Right atrium auricular region (tissue), 2 donors: ENCODE data around the gene CERS4. TPM values are rescaled to one million over a fixed set of nuclear protein-coding genes. Genes with fewer than 3 reads are reported as not detected.

Experiments
- total RNA-seq, 2 donors: library from RNA; depleted of rRNA; stranded (reverse); fragments of >200 nt; gene quantifications; one replicate each; pipeline ENCODE4 v1.1.0, GENCODE V29; 2016

Gene CERS4
- total RNA-seq, 2 donors from 2014 or later = 19.4 to 20.5 TPM

Other genes starting within 250 kb of the CERS4 start
- 10 to 100 TPM; 31.0 to 37.4 TPM for gene ELAVL1, start 203.7 kb upstream of the CERS4 start, total RNA-seq
- not detected for gene CCL25, start 156.6 kb upstream of the CERS4 start, total RNA-seq
- not detected for gene FBN3, start 59.8 kb upstream of the CERS4 start, total RNA-seq
- gene CD320, start 99.0 kb downstream of the CERS4 start, total RNA-seq = 10 to 100 TPM; 48.8 to 51.0 TPM
- 10 to 100 TPM; 81.0 to 82.0 TPM for gene NDUFA7, start 112.0 kb downstream of the CERS4 start, total RNA-seq
- gene RPS28, start 112.1 kb downstream of the CERS4 start, total RNA-seq = 100 to 1,000 TPM; 158 to 402 TPM
- gene KANK3, start 133.9 kb downstream of the CERS4 start, total RNA-seq = 10 to 100 TPM; 12.8 to 18.4 TPM
- gene ANGPTL4, start 154.8 kb downstream of the CERS4 start, total RNA-seq = 10 to 100 TPM; 32.6 to 69.1 TPM
- gene RAB11B, start 181.0 kb downstream of the CERS4 start, total RNA-seq = 10 to 100 TPM; 51.0 to 66.0 TPM
- gene MARCHF2, start 203.9 kb downstream of the CERS4 start, total RNA-seq = 100 to 1,000 TPM; 222 to 270 TPM
- 10 to 100 TPM; 51.0 to 76.5 TPM for gene HNRNPM, start 235.6 kb downstream of the CERS4 start, total RNA-seq